ENCODE data around the gene RARA.

Gene RARA

DNA sequence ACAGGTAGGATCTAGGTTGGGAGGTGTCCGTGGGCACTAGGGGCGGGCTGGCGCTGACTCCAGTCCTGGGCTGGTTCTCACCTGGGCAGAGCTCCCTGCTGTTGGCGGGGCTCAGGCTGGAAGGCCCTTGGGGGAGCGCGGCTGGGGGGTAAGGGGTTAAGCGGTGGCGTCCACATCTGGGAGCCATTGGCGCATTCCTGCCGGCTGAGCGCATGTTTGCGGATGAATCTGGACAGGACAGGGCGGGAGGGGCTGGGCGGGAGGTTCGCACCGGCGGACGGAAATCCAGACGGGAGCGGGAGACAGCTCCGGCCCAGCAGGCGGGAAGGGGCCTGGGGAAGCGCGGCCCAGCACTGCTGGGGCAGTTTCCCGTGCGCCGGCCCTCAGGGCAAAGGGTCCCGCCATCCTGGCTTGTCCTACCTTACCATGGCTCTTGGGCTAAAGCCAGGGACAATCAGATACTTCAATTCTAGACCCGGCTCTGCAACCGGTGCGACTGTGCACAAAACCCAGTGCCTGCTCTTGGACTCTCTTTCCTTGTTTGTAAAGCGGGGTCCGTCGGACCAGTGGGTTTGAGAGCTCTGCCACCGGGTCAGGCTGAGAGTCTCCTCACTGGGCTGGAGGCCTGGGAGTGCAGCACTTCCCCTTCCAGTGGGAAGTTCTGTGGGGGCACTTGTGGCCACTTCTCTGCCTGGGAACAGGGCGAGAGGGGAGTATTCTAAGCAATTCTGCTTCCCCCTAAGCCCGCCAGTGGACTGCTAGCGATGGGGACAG, 7.8 kb downstream of the RARA start:
- no peak for DNase-seq (ENCODE audit: low read depth)

DNA sequence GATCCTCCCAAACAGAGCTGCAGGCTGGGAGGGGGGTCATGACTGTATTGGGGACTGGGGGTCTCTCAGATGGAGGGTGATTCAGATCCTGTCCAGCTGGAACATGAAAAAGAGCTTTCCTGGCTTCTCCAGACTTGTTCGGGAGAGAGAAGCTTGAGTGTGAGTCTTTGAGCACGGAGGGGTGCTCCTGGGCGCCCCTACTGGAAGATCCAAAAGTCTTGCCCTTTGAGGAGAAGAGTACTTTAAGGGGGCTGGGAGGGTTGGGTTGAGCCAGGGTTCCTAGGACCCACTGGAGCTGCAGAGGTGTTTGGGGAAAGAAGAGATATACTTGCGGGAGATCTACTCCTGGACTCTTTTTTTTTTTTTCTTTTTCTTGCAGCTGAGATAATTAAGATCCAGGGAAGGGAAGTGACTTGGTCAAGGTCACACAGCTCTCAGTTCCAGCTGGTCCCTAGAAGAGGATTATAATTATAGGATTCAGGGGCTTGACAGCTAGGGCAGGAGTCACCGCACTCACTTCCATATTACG, 8.4 kb downstream of the RARA start:
- DNase-seq (ENCODE audit: low read depth): no peak

DNA sequence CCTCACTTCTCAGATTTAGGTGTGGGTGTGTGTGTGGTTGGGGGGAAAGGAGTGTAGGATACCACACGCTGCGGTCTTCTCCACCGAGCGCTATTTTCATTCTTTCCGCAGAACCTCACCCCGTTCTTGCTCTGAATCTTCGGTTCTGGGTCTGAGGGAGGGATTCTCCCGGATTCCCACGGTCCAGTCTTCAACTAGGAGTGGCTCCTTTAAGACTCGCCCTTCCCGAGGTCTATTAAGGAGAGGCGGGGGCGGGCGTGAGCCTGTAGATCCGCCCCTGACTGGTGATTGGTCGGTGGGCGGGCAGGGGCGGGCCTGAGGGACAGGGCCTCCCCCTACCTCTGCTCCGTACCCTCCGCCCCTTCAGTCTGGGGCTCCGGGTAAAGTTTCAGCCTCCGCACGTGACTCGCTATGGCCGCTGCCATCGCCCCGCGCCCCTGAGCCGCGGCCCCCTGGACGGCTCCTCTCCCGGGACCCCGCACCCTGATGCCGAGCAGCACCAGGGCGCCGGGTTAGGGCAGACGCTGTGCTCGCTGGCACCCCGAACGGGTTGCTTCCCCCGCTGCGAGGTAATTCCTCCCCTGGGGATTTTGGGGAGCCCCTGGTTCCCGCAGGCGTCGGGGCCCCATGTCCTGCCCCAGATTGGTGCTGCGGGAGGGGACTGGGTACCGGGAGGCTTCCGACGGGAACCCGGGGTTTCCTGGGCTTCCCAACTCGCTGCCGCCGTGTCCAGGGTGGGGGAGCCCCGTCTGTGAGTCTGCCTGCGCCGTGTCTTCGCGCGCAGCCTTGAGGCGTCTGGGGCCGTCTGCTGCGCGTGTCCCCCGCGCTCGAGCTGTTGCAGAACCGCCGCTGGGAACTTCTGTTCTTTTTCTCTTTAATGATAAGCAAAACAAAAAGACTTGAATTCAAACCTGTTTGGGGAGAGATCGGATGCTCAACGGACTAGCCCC, 9.2 kb downstream of the RARA start:
- DNase-seq (ENCODE audit: low read depth): peak; percentile 89

DNA sequence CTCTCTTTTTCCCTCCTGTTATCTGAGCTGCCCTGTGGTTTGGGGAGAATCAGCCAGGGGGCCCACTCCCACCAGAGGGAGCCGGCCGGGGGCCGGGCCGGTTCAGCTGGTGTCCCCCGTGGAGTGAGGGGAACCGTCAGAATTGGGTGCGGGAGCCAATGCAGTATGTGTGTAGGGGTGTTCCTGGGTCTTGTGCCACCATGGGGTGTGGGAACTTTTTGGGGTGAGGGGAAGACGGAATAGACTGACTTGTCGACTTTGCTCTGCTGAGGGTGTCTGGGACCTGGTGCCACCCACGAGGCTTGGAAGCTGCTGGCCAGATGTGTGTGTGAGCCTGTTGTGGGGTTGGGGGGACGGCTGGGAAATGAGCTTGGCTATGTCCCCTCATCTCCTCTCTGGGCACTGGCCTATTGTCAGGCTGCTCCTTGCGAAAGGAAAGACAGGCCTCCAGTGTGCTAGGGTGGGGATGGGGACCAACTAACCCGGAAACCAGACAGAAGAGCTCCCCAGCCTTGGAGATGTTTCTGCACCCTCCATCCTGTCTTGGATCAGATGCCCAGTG, 9.9 kb downstream of the RARA start:
- DNase-seq (ENCODE audit: low read depth): no peak

DNA sequence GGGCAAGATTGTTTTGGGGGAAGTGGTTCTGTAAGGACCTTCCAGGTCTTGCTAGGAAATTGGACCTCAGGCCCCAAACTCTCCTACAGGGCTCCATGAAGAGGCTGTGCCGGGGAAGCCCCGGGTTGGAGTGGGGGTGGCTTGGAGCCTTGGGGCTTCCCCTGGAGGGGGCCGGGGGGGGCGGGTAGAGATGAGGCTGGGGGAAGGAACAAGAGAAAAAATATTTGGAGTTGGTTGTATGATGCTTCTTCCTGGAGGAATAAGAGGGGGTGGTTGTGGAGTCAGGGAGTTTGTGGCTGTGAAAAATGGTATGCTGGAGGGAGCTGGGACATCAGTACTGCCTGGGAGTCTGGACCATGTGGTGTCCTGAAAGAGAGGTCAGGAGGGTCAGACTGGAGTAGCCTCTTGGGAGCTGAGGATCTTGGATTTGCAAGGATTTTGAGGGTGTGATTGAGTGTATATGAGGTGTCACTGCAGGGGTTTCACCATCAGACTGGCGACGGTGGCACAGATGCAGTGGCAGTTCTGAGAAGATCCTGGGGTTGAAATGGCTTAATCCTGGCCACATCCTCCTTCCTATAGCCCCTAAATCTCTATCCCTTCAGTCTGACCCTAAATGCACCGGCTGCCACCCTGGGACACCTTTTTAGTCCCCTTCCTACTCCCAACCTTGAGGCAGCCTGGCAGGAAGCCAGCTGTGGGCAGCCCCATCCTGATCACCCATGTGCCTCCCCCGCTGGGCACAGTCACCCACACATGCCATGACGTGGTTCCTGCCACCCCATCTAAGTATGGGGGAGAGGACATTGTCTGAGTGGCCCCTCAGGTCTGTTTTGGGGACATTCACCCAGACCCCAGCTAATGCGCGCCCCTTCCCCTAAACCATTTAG, 10.9 kb downstream of the RARA start:
- peak; percentile 92 for DNase-seq (ENCODE audit: low read depth)

DNA sequence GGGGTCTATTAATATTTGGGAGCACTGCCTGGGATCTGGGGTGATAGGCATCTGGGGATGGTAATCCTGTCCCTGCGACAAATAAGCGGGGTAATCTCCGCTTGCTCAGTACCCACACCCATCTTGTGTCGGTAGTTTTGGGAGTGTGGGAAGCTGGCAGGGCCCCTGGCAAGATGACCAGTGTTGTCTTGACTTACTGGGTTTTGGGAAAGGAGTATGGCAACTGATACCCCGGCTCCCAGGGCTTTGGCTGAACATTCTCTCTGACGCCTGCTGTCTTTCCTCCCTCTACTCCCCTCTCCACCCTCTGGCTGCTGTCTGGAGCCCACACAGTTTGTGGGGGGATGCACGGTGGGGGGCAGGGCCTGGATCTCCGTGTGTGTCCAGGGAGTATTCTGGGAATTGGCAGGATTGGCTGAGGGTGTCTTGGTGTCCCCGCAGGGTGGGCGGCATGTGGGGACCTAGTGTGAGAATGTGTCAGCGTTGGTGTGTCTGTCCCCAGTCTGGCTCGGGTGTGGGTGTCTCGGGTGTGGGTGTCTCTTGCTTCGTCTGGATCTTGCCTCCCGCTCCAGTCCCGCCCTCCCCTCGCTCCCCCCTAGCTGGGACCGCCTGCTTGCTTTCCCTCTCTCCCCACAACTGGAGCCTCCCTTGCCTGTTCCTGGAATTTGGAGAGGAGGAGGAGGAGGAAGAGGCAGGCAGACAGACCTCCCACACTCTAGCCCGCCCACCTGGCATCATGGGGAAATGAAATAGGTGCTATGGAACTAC, 12.0 kb downstream of the RARA start:
- peak; percentile 60 for DNase-seq (ENCODE audit: low read depth)

DNA sequence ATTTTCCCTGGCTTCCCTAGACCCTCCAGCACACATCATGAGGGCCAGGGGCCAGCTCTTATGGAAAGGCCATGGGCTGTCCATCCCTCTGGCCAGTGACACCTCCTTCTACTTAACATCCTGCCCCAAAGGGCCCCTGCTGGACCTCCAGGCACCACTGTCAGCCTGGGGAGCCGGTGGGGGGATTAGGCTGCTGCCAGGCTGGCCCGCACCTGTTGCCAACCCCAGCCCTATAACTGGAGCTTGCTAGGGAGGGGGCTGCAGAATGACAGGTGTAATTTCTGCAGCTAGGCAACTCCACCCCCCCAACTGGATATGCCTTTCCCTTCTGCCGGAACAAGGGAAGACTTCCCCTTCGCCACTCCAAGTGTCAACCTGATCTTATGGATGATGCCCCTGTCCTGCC, 12.5 kb downstream of the RARA start:
- no peak for DNase-seq (ENCODE audit: low read depth)

DNA sequence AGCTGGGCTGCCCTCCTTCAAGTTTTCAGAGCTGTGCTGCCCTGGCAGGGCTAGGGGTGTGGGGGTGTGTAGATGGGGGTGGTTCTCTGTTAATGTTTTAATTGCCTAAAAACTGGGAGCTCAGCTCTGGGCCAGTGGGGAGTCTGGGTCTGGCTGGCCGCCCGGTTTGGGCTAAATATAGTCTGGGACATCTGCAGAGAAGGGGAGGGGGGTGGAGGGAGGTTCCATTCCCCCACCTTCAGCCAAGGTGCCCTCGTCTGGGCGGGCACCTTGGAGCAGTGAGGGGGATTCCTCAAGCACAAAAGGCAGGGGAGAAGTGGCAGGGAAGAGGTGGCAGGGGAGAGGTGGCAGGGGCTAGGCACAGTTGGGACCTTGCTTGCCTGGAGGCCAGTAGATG, 13.0 kb downstream of the RARA start:
- no peak for DNase-seq (ENCODE audit: low read depth)

DNA sequence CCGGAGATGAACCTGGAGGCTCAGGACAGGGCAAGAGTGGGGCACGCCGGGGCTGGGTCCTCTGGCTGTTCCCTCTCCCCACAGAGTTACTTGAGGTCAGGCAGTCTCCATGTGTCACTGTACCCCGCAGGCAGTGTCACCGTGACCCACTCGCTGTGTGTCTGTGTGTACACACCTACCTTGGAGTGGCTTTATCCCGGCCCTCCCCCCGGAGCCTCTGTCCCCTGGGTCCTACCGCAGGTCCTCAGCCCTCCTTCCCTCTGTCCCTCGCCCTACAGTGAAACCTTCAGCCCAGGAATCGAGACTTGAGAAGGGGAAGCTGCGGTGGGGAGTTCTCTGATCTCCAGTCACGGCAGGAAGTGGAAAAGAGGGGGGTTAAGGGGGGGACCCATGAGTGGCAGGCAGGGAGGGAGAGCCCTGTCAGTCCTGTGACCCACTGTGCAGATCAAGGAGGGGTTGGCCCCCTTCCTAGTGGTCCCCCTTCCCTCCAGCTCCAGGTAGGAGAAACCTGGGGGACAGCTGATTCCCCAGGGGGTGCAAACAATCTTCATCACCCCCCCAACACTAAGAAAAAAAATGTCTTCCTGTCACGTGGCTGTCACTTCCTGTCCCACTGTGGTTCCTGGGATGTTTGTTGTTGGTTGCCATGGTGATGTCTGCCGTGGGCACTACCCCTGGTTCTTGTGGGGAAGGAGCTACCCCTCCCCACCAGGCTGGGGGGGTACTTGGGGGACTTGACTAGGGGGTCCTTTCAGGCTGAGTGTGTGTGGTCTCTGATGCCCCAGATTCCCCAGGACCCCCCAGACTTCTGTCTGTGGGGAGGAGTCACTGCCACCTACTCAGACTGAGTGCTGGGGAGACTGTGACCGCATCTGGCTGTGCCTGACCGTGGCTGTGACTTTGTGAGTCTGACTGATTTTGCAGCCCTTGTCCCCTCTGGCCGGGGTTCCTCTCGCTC, 13.7 kb downstream of the RARA start:
- peak; percentile 93 for DNase-seq (ENCODE audit: low read depth)

DNA sequence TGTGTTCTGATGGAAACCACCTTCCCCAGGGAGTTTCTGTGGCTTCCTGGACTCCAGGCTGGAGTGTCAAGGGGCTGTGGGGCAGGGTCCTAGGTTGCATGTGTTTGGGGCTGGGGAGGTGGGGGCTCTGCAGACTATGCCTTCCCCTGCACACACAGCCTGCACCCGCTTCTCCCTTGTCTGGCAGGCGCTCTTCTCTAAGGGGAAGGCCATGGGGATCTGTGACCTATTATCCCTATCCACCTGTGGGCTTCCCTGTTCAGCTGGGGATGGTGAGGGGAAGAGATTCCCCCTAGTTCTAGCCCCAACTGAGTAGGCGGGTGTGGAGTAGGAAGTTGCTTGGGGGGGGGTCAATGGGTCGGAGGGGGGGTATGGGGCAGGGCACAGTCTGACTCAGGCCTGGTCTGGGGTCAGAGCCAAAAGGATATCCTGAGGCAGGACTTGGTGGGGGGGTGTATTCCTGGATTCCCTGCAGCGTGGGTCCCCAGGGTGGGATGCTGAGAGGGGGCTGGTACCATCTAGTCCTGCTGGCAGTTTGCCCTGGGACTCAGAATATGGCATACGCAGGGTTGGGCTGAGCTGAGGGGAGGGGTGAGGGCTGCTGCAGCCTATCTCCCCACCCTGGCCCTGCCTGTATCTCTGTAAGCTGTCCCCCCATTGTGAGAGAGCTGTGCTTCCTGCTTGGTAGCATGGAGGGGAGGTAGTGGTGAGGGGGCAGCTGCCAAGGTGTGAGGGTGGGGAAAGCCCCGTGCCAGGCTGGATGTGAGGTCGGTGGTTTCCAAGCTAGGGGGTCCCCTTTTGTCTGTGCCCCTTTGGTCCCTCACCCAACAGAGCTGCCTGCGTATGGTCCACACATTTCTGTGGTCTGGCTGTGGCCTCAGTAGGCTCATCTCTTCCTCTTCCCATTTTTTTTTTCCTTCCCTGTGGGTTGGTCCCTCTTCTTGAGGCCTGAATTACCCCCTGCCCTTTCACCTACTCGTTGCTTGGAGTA, 14.7 kb downstream of the RARA start:
- DNase-seq (ENCODE audit: low read depth): peak; percentile 93

DNA sequence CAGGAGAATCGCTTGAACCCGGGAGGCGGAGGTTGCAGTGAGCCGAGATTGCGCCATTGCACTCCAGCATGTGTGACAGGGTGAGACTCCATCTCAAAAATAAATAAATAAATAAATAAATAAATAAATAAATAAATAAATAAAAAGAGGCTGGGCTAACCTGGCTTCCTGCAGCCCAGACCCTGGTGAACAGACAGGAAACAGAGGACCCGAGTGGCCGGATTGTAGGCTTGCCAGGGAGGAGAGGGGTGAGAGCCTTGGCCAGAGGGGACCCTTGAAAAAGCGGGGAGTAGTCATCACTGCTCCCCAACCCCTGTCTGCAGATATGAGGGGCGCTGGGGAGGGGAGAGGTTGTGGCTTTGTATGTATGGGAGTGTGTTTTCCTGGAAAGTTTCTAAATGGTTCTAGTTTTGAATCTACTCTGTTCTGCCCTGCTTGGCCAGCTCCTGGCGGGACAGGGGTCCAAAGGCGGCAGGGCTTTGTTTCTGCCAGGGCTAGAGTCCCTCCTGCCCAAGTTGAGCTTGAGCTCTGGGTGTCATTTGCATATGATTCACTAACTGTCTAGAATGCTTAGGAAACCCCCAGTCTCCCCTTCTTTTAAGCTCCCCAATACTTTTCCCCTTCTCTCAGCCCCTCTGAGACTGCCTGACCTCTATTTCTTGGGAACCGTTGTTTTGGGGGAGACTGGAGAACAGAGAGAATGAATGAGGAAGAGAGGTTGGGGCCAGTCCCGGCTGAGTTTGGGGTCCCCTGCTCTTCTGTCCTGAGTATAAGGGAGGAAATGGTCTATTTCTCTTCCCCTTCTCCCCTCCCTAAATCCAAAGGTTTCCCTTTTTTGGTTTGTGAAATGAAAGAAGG, 16.4 kb downstream of the RARA start:
- DNase-seq (ENCODE audit: low read depth): no peak

DNA sequence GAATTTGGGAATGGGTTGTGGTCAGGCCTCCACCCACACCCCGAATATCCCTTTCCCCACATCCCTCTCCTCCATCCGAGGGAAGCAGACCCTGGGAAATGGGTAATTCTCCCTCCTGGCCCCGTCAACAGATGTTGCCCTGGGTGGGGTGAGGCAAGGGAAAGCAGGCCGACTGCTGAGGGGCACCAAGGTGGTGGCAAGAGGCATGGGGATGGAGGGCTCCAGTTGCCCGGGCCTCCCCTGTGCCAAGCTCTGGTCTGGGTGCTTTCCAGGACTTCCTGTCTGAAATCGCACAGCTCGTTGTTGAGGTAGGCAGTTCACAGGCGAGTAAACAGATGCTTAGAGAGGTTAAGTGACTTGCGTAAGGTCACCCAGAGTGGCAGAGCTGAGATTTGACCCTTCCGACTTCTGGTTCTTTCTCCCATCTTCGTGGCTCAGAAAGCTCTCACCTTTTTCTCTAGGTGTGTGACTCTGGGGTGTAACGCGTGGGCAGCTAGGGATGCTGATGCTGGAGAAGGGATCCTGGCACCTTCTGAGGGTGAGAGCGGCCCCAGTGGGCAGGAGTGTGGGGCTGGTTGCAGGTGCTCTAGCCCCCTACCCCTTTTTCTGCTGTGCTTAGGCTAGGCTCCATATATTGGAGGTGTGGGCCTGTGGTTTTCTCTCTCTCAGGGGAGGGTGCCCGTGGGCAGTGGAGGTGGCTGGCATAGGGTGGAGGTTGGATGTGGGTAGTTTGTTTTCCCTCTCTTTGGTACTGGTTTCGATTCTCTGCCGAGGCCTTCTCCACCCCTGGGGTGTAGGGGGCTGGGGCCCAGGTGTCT, 17.2 kb downstream of the RARA start:
- peak; percentile 60 for DNase-seq (ENCODE audit: low read depth)

DNA sequence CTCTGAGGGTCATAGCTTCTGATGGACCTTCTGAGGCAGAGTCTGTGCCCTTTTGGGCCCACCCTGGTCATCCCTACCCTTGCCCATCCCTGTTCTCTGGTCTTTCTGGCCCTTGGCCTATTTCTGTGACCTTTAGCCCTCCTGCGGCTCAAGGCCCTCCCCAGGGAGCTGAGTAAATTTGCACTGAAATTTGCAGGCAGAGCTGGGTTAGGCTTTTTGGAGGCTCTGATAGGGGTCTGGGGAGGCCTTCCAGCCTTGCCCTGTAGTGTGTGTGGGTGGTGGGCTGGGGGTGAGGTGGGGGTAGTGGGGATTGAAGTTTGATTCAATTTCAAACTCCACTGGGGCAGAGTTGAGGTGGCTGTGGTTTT, 17.8 kb downstream of the RARA start:
- no peak for DNase-seq (ENCODE audit: low read depth)

DNA sequence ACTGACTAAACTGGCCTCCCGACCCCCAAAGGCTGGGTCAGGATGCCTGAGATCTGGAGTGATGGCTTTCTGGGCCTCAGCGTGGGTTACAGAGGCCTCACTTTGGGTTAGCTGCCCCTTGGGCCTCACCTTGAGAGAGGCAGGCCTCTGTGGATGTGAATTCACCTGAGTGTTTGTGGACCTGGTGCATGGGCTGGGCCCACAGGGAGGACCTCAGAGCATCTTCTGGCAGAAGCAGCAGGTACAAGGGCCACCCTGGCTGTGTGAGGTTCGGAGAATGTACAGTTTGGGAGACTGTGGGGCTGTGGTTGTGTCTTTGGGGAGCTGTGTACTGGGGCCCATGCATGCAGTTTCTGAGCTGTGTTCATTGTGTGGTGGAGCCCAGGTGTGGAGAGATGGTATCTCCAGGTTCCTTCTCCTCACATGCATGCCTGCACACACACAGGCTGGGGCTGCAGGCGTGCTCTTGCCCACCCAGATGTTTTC, 18.3 kb downstream of the RARA start:
- no peak for DNase-seq (ENCODE audit: low read depth)

DNA sequence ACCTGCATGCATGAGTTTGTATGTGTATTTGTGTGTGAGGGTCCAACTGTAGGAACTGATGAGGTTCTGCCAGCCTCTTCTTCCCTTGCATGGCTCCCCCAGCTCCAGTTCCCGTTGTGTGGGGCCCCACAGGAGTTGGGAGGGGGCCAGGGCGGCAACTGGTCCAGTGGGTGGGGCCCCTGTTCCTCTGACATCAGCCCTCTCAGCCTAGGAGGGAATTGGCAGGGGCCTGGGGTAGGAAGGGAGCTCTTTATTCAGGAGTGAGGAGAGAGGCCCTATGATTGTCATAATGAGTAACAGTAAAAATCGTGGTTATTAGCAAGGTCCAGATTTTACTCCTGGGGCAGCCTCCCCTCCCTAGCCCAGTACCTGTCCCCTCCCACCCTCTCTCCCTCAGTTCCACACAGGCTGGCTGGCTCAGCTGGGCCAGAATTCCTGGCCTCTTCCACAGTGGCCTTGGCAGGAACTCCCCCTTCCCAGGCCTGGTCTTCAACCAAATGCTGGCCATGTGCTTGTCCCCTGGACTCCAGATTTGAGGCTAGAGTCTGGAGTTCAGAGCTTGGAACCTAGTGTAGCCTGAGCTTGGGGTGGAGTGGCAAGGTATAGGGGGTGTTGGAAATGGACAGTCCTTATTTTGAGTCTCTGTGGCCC, 18.9 kb downstream of the RARA start:
- no peak for DNase-seq (ENCODE audit: low read depth)

DNA sequence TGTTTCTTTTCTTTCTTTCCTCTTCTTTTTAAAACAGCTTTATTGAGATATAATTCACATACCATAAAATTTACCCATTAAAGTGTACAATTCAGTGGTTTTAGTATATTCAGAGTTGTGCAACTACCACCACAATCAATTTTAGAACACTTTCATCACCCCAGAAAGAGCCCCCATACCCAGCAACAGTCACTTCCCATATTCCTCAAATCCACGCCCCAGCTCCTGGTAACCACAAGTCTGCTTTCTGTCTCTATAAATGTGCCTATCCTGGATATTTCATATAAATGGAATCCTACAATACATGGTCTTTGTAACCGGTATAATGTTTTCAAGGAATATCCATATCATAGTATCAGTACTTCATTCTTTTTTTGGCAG, 19.4 kb downstream of the RARA start:
- no peak for DNase-seq (ENCODE audit: low read depth)
